ENCODE measurements around the gene AK8.
"Not testable (repeated sequence)": the region's sequence is repeated elsewhere in the genome, so short reads cannot be mapped to it uniquely, and the experiment has no call there.

AK8 gene

GRCh38 chr9:132795511-132796303 is 82.4 kb downstream of the AK8 start:
- no peak for DNase-seq

- no peak for DNase-seq
These were observed 83.2 kb downstream of the AK8 start for GRCh38 chr9:132794730-132795380.

GRCh38 chr9:132793606-132794580 is 84.2 kb downstream of the AK8 start:
- no peak for DNase-seq

- DNase-seq: no peak
These were observed 85.5 kb downstream of the AK8 start for GRCh38 chr9:132792547-132792946.

DNA sequence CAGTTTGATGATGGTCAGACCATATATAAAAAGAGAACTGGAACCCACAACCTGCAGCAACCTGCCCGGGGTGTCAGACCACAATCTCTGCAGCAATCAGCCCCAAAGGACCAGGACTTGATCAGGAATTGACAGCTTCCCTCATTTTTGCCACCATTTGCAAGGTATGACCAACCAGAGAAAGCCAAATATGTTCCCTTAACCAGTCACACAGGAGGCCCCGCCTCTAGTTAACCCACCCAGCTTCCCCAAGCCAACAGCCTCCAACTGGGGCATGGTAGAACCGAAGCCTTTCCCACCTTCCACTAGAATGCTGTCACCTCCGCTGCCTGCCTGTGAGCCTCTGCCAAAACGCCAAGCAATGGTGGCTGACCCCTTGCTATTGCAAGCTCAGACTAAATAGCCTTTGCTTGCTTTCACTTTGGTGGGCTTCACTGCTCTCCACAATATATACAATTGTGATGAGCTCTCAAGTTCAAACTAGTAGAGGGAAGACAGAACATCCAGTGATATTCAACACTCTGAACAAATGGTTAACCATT is 86.3 kb downstream of the AK8 start:
- no peak for DNase-seq

- no peak for DNase-seq
These were observed 88.4 kb downstream of the AK8 start for GRCh38 chr9:132789719-132790118.

- no peak for DNase-seq
These were observed 89.7 kb downstream of the AK8 start for GRCh38 chr9:132788378-132788777.

DNA sequence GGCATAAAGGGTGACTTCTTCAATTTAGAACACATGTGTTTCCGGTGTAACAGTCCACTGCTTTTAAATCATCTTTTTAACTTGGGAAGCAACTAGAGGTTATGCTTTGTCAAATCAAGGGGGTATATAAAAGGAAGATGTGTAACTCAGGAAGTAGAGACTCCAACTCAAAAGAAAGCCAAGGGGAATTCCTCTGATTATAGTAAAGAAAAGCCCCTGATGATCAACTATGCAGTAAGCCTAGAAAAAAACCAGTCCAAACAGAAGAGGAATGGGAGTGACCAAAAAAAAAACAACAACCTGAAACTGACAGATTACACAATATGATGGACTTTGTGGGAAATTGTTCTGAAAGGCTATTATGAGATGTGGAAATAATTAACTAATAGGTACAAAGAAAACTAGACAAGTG is 90.3 kb downstream of the AK8 start:
- DNase-seq: no peak

- no peak for DNase-seq
These were observed 93.7 kb downstream of the AK8 start for GRCh38 chr9:132784286-132784830.

DNA sequence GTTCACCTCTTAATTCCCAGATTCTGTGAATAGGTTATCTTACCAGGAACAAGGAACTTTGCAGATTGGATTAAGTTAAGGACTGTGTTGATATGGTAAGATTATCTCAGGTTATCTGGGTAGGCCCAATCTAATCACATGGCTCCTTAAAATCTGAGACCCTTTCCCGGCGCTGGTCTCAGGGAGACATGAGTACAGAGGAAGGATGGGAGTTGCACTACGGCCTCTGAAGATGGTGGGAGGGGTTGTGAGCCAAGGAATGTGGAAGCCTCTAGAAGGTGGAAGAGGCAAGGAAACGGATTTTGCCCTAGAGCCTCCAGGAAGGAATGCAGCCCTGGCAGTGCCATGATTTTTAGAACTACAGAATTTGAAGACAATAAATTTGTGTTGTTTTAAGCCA is 95.1 kb downstream of the AK8 start:
- no peak for DNase-seq

GRCh38 chr9:132782037-132782436 is 96.0 kb downstream of the AK8 start:
- no peak for DNase-seq

DNA sequence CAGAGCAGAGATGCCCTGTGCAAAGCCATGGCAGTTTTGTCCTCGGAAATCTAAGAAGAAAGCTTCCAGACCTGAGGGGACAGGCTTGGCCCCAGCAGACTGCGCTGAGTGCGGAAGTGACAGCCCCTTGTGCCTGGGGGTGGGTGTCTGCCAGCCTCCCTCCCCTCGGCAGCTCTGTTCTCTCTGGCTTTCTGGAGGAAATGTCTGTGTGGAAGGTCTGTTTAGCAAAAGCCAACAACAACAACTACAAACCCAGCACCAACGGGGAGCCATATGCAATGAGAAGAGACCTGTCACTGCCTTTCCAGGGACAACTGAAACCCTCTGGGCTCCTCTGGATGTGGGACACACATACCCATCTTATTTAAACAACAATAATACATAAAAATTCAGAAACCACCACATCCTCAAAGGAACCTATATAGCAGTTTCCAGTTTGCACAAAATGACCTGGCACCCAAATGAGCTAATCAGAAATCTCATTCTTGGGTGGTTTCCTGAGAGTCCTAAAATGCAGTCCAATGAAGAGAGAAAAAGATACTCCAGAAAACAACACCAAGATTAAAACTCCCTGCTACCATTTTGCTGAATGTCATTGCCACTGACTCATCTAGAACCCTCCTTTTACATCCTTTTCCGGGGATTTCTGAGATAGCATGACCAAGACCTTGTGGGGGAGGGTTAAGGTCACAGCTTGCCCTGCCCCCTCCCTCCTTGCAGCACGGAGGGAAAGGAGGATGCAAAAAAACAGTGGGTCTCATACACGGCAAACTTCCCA is 97.7 kb downstream of the AK8 start:
- no peak for DNase-seq

DNA sequence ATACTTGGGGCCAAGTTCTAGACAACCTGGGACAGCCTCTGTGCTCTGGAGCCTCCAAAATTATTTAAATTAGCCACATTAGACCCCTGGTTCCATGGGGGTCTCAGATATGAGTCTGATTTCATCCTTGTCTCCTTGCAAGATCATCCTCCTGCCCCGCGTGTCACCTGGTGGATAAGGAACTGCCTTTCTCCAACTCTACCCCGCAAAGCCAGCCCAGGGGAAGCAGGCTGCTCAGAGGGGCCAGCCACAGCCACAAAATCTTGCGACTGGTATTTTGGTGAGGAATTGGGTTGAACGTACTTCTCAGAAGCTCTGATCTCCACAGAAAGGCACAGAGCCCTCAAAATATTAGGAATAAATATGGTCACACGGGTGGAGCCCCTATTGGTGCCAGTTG is 101.2 kb downstream of the AK8 start:
- DNase-seq: no peak

GRCh38 chr9:132776268-132776667 is 101.8 kb downstream of the AK8 start:
- DNase-seq: no peak

DNA sequence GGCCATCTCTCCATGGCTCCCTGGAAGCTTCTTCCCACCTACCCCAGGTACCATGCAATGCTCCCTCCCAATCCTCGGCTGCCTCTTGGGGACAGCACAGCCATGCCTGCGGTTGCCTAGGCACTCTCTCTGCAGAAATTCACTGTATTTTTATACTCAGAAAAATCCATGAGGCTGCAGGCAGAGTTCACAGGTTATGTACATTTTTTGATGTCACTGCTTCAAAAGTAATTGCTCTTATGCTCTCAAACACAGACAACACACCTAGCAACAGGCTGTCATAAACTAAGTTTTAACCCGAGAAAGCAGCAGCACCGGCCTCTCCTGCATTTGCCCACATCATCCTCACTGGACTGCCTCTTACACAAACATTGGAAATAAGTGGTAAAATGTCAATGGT is 102.4 kb downstream of the AK8 start:
- DNase-seq: no peak

DNA sequence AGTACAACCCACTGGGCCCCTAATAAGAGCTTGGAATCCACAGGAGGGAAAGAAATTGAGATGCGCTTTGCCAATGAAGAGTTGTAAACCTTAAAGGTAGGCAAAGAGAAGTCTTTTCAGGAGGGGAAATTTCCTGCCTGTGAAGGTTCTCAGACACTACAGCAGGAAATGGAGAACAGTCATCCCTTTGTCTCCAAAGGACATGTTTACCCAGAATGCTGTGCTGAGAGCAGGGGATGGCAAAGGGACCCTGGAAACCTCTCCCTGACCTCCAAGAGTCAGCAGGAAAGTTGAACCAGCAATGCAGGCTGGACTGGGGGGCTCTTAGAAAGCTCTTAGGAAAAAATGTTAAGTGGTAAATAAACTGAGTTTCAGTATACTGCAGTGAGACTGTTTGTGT is 103.2 kb downstream of the AK8 start:
- no peak for DNase-seq

DNA sequence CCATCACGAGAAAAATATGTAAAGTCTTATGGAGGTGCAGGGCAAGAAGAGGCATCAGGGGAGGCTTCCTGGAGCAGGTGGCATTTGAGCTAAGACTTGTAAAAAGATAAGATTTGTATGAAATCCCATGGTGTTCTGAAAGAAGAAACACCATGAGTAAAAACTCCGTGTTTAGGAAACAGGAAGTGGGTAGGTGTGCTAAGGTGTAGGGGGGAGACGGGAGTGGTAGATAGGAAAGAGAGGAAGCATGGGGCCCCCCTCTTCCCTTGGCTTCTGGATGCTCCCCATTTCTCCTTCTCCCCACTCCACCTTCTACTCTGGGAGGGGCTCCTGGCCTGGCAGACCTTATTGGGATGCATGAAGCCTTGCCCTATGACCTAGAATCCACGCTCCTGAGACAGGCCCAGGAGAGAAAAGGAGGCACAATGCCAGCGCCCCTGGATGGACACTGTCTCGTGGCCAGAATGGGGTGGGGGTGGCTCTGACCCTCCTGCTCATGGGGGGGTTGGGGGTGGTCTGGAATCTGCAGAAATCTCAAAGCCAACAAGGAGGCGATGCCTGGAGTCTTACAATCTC is 104.2 kb downstream of the AK8 start:
- no peak for DNase-seq

DNA sequence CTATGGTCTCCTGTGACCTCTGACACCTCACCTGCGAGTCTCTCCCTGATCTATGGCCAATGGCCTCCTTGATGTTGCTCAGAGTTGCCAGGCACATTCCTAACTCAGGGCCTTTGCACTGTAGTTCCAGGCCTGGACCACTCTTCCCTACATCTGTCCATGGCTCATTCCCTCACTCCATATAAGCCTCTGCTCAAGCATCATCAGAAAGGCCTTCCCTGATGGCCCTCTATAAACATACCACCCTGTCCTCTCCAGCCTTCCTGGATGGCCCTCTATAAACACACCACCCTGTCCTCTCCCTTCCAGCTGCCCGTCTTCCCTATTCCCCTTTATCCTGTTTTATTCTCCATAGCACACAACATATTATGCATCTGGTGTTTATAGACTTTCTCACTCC is 105.0 kb downstream of the AK8 start:
- DNase-seq: no peak

GRCh38 chr9:132771752-132772151 is 106.3 kb downstream of the AK8 start:
- DNase-seq: not testable (repeated sequence)

GRCh38 chr9:132770770-132771310 is 107.2 kb downstream of the AK8 start:
- no peak for DNase-seq

Data from cortex of kidney (tissue), 1 donor.